Right lung (tissue), 5 donors: ENCODE measurements around the gene CCL11. TPM values are rescaled to one million over a fixed set of nuclear protein-coding genes. Genes with fewer than 3 reads are reported as not detected.
A peak's percentile ranks its signal among the peaks of the same experiment; 100 is the strongest.

Experiments
- DNase-seq, 2 donors: peaks; one replicate each; pipeline ENCODE4 v3.0.0-alpha.2; 2013
- polyA plus RNA-seq, 5 donors: library from polyadenylated mRNA; unstranded; fragments of 120-200 nt; gene quantifications; one replicate each; pipeline versions ENCODE4 v1.2.1 to v1.2.3, GENCODE V29; 2013; ENCODE audit warnings: inconsistent platforms in 1 of 5, low replicate concordance in 1 of 5; ENCODE audit not compliant: insufficient read length in 5 of 5, insufficient read depth in 1 of 5

The CCL11 gene
- polyA plus RNA-seq, 5 donors: 0.19 to 0.70 (median 0.41) TPM

DNA sequence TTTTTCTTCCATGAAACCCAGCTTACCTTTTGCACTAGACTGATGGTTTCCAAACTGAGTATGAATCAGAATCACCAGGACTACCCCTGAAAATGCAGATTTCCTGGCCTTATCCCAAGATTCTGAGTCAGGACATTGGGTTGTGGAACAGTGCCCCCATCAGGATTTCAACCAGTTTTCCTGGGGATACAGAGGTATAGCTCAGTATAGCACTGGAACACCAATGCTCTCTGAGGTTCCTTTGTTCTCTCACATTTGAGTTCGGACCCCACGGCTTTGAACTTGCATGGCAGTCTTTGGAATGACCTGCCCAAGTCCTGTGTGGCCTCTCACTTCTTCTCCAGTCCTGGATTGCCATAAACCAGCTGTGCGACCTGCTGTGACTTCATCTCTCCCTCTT lies 20.9 kb downstream of the CCL11 start:
- DNase-seq: no peak

DNA sequence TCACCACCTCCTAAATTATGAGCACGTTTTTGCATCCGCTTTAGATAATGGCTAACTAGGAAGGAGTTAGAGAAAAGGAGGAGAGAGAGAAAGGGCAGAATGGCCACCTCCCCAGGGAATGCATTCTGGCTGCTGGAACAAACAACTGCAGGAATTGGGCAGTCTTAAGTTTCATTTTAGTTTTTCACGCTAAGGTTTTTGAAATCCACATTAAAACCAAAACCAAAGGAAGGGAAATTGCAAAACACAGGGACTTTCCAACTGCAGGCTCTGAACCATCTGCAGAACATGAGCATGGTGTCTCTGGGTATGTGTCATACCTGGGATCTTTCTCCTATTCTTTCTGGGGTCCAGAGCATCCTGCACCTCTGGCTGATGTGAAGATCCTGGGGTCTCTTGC lies 21.6 kb downstream of the CCL11 start:
- DNase-seq: no peak

DNA sequence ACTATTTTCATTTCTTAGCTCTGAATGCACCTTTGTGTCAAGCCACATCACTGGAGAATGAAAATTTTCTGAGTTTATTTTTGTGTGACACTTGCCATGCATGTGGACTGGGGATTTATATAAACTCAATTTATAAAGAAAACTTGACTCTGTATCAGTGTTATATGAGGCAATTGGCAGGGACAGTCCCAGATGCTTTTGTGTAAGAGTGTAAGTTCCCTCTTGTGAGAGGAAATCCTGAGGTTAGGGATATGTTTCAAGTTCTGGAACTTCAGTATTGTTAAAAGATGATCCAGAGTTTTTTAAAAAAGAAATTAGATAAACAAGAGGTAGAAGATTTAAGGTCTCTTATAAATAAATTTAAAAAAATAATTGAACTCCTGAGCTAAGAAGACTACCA lies 22.8 kb downstream of the CCL11 start:
- no peak for DNase-seq

DNA sequence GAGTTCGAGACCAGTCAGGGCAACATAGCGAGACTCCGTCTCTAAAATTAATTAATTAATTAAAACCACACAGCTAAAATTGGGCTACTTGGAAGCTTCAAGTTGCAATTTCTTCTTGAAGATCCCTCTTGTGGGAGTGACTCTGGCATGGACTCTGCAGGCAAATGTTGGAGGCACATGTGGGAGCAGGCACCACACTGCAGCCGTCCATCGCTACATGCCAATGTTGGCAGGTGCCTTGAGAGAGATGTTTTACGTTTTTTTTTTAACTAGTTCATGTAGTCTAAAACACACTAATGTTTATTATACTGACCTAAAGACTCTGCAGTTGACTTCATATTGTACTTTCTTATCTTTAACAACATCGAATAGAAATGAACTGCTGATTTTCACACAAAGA lies 25.7 kb downstream of the CCL11 start:
- no peak for DNase-seq

DNA sequence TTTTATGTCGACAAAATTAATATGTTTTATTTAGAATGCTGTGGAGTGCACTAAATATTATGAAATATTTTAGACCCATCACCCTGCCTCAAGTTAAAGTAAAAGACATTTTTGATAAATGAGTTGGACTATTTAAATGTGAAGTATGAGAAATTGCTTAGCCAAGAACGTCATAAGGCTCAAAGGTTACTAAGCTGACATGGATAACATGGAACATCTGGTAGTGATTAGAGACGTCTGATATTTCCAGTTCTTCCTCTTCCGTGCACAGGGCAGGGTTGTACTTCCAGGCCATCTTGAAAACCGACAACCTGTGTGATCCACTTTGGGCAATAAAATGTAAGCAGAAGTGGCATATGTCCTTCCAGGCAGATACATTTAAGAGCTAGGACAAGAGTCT lies 26.5 kb downstream of the CCL11 start:
- DNase-seq: no peak

DNA sequence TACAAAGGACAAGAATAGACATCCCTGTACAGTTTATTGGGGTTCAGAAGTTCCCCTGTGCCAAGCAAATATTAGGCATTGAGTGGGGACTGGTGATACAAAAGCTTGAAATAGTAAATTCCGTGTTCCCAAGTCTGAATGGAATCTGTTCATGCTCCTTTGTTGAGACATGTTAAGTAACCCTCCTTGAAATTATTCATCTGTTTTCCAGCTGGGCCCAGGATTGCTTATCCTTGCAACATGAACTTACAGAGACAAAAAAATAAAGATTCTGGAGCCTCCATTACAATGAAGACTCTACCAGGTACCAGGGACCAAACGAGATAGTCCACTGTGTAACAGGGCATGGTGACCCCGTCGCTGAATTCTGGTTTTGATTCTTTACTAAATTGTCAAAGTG lies 27.6 kb downstream of the CCL11 start:
- DNase-seq: peak in 1 of 2 donors; percentile 37

DNA sequence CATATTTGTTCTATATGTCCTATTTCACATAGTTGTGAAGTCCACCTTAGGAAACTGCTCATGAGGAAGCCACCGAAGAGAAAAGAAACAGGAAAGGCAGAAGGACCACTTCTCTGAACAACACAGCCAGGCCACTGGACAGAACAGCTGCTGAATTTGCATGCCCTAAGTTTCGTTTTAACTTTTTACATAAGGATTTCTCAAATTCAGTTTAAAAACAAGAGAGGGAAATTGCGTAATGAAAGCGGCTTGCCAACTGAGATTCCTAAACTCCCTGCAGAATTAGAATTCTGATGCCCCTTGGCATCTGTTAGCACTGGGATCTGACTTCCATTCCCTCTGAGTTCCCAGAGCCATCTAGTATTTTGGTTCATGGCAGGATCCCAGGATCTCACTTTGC lies 28.7 kb downstream of the CCL11 start:
- DNase-seq: peak; percentile 64 to 70

DNA sequence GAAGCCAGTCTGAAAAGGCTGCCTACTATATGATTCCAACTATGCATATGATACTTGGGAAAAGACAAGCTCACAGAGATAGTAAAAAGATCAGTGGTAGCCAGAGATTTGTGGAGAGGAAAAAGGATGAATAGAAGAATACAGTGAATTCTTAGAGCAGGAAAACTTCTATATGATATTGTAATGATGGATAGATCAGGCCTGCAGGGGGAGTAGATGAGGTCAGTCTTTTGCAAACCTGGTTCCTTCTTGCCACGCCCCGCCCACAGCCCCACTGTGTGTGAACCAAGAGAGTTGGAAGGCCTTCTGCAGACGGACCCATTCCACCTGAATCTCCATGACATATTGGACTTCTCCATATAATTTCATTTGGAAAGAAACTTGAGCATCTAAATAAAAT lies 32.9 kb downstream of the CCL11 start:
- DNase-seq: no peak

DNA sequence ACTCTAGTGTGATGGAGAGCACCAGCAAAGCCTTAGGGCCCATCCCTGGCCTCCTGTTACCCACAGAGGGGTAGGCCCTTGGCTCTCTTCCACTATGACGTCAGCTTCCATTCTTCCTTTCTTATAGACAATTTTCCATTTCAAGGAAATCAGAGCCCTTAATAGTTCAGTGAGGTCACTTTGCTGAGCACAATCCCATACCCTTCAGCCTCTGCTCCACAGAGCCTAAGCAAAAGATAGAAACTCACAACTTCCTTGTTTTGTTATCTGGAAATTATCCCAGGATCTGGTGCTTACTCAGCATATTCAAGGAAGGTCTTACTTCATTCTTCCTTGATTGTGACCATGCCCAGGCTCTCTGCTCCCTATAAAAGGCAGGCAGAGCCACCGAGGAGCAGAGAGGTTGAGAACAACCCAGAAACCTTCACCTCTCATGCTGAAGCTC lies 33.5 kb downstream of the CCL11 start, which contains the start of gene CCL8:
Gene CCL8, plus strand, starts transcription at position 397 of the 445 bp plus-strand sequence. CDS start 67 bp downstream, outside the sequence.
- DNase-seq: no peak

DNA sequence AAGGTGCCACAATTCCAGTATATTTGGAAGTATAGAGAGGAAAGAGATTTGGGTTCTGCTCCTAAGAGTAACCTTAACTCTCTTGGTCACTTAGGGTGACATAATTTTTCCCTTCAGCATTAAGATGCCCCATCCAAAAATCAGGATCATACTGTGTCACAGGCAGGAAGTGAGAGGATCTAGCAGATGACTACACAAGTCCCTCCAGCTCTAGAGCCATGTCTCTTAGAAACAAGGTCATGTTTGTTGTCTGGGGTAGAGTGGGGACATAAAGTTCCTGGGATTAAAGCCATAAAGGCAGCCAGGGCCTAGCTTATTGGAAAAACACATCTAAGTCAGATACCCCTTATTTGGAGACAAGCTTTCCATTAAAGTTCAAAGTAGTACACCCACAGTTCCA lies 36.4 kb downstream of the CCL11 start:
- DNase-seq: no peak

DNA sequence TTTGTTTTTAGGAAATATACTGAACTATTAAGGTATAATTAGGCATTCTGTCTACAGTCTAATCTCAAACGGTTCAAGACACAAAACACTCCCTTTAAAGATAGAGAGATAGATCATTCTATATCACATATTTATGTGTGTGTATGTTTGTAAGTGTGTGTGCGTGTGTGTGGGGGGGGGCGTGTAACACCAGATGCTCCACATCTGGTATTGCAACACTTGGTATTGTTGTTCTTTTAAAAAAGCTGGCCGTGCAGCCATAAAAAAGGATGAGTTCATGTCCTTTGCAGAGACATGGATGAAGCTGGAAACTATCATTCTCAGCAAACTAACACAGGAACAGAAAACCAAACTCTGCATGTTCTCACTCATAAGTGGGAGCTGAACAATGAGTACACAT lies 42.0 kb downstream of the CCL11 start:
- peak; percentile 76 to 82 for DNase-seq

DNA sequence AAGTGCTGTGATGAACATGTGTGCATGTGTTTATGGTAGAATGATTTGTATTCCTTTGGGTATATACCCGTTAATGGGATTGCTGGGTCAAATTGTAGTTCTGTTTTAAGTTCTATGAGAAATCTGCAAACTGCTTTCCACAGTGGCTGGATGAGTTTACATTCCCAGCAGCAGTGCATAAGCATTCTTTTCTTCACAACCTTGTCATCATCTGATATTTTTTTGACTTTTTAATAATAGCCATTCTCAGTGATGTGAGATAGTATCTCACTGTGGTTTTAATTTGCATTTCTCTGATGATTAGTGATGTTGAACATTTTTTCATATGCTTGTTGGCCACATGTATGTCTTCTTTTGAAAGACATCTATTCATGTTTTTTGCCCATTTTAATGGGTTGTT lies 52.2 kb downstream of the CCL11 start:
- DNase-seq: no peak

Other genes with a start within 250 kb of the CCL11 start
- gene CCL2, start 30.5 kb upstream of the CCL11 start, polyA plus RNA-seq: 10 to 100 TPM; 49.3 to 70.8 (median 61.3) TPM
- not detected for gene CCL7, start 15.5 kb upstream of the CCL11 start, polyA plus RNA-seq
- under 1 TPM; 0.38 to 0.68 (median 0.49) TPM for gene CCL8, start 33.7 kb downstream of the CCL11 start, polyA plus RNA-seq
- 1 to 10 TPM in 2 of 5 donors, under 1 TPM in 3; 0.37 to 2.6 (median 0.82) TPM for gene CCL13, start 70.7 kb downstream of the CCL11 start, polyA plus RNA-seq
- gene CCL1, start 77.5 kb downstream of the CCL11 start, polyA plus RNA-seq: not detected